HG03066 (cell line): Measurements from ENCODE around the gene ATP2B2.

ENCODE experiments used
- ATAC-seq: cut with Tn5 transposase; IDR thresholded peaks from one replicate; pipeline ENCODE4 v1.9.1; 2021; ENCODE audit warnings: low read depth; ENCODE audit not compliant: unreplicated experiment

The ATP2B2 gene

GRCh38 chr3:10407361-10407760, 98.0 kb downstream of the ATP2B2 start:
- ATAC-seq = no peak

- ATAC-seq = no peak
These were observed 99.0 kb downstream of the ATP2B2 start for GRCh38 chr3:10406414-10406813.

GRCh38 chr3:10405816-10406215, 99.6 kb downstream of the ATP2B2 start:
- ATAC-seq = no peak

GRCh38 chr3:10404876-10405275, 100.5 kb downstream of the ATP2B2 start:
- no peak for ATAC-seq

GRCh38 chr3:10404377-10404776, 101.0 kb downstream of the ATP2B2 start:
- no peak for ATAC-seq

GRCh38 chr3:10401990-10402761, 103.2 kb downstream of the ATP2B2 start:
- no peak for ATAC-seq

- no peak for ATAC-seq
These were observed 104.5 kb downstream of the ATP2B2 start for GRCh38 chr3:10400749-10401495.

- no peak for ATAC-seq
These were observed 105.2 kb downstream of the ATP2B2 start for GRCh38 chr3:10400050-10400748.

GRCh38 chr3:10399634-10400033, 105.8 kb downstream of the ATP2B2 start:
- ATAC-seq = no peak

- no peak for ATAC-seq
These were observed 107.0 kb downstream of the ATP2B2 start for GRCh38 chr3:10398341-10398740.

GRCh38 chr3:10397879-10398278, 107.5 kb downstream of the ATP2B2 start:
- no peak for ATAC-seq

GRCh38 chr3:10396931-10397330, 108.5 kb downstream of the ATP2B2 start:
- no peak for ATAC-seq

- ATAC-seq = no peak
These were observed 109.3 kb downstream of the ATP2B2 start for GRCh38 chr3:10396083-10396482.

GRCh38 chr3:10395671-10396070, 109.7 kb downstream of the ATP2B2 start:
- no peak for ATAC-seq

GRCh38 chr3:10395196-10395595, 110.2 kb downstream of the ATP2B2 start:
- no peak for ATAC-seq

- no peak for ATAC-seq
These were observed 110.8 kb downstream of the ATP2B2 start for GRCh38 chr3:10394491-10395025.

GRCh38 chr3:10393514-10393913, 111.9 kb downstream of the ATP2B2 start:
- no peak for ATAC-seq

- no peak for ATAC-seq
These were observed 112.4 kb downstream of the ATP2B2 start for GRCh38 chr3:10392906-10393461.

GRCh38 chr3:10392244-10392643, 113.1 kb downstream of the ATP2B2 start:
- ATAC-seq = no peak

GRCh38 chr3:10391391-10391790, 114.0 kb downstream of the ATP2B2 start:
- no peak for ATAC-seq
